ENCODE measurements around the gene KAT6B. TPM values are rescaled to one million over a fixed set of nuclear protein-coding genes. Genes with fewer than 3 reads are reported as not detected.
A peak's percentile ranks its signal among the peaks of the same experiment; 100 is the strongest.
"Not testable (repeated sequence)": the region's sequence is repeated elsewhere in the genome, so short reads cannot be mapped to it uniquely, and the experiment has no call there.

KAT6B gene
- 304 TPM for total RNA-seq

DNA sequence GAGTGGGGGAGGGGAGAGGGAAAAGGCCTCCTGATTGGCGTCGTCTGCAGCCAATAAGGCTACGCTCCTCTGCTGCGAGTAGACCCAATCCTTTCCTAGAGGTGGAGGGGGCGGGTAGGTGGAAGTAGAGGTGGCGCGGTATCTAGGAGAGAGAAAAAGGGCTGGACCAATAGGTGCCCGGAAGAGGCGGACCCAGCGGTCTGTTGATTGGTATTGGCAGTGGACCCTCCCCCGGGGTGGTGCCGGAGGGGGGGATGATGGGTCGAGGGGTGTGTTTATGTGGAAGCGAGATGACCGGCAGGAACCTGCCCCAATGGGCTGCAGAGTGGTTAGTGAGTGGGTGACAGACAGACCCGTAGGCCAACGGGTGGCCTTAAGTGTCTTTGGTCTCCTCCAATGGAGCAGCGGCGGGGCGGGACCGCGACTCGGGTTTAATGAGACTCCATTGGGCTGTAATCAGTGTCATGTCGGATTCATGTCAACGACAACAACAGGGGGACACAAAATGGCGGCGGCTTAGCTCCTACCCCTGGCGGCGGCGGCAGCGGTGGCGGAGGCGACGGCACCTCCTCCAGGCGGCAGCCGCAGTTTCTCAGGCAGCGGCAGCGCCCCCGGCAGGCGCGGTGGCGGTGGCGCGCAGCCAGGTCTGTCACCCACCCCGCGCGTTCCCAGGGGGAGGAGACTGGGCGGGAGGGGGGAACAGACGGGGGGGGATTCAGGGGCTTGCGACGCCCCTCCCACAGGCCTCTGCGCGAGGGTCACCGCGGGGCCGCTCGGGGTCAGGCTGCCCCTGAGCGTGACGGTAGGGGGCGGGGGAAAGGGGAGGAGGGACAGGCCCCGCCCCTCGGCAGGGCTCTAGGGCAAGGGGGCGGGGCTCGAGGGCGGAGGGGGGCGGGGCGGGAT is at the start of gene KAT6B:
Gene KAT6B (plus strand): TSS at position 459 of the 903 bp plus-strand sequence. CDS start 16,258 bp downstream, outside the sequence.
- DNase-seq, result peak; percentile 100

DNA sequence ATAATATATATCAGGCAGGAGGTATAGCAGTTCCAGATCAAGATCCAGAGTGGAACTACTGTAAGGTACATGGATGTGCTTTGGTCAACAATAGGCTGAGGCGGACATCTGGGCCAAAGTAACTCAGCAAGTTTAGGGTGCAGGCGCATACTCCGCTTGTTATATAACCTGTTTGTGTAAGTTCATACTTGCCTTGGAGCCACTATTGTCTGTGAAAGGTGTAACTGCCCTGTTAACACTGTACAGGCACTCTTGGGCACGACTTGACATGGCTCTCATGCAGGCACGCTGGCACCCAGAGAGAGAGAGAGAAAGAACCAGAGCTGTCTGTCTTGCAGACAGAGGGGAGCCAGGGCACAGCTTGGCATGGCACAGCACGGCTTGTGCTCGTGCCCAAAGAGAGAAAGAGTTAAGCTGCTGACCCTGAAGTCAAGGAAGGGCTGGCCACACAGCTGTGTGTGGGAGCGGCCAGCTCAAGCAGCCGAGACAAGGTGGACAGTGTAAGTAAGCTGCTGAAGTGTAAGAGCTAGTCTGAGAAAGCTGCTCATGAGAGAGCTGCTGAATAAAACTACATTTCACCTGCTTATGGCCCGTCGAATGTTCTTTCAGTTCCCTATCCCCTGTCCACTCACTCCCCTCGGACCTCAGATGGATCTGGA is 47.8 kb upstream of the KAT6B start:
- DNase-seq, result no peak

DNA sequence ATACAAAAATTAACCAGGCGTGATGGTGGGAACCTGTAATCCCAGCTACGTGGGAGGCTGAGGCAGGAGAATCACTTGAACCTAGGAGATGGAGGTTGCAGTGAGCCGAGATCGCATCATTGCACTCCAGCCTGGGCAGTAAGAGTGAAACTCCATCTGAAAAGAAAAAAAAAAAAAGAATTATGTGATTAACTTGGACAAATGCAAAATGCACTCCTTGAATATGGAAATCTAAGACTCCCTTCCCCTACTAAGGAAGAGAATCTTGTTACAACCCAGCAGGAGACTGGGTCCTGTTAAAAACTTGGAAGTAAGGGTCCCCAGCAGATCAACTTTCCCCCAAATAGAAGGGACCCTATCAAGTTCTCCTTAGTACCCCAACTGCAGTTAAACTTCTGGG is 44.5 kb upstream of the KAT6B start:
- DNase-seq, result not testable (repeated sequence)

DNA sequence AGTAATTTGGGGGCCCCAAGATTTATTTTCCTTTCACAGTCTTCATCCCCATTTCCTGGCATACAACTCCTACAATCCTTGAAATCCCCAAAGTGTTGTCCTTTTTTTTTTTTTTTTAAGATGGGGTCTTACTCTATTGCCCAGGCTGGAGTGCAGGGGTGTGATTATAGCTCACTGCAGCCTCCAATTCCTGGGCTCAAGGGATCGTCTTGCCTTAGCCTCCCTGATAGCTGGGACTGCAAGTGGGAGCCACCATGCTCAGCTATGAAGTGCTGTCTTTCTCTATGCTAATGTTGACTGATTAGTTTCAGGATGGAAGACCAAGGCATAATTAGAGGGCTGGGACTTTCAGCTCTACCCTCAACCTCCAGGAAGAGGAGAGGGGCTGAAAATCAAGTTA is 41.9 kb upstream of the KAT6B start:
- no peak for DNase-seq

DNA sequence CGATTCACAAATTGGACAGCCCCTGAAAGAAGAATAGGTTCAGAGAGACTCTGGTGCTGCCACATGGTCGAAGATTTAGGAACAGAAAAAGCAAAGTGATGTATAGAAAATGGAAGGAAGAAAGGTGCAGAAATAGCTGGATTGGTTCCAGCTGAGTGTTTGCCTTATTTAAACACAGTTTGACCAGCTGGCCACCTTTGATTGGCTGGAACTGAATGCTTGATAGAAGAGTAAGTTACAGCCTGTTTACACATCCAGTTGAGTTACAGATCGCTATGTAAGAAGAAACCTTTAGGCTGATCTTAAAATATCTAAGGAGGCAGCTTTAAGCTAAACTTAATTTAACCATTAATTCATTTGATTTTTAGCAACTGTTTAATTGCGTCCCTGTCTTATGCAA is 40.3 kb upstream of the KAT6B start:
- DNase-seq, result no peak

DNA sequence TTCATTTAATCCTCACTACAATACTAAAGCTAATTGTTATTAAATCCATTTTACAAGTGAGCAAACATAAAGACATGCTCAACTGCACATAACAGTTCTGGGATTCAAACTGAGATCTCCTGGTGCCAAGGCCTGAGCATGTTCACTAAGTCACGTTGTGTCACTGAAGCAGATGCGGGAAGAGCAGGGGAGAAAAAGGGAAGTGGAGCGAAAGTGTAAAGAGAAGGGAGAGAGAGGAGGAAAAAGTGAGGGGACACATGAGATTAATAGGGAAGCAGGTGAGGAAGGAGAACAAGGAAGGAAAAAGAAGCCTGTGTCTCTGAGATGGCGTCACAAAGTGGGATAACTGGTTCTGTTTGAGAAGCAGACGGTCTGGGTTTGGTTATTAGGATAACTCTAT is 38.9 kb upstream of the KAT6B start:
- no peak for DNase-seq

DNA sequence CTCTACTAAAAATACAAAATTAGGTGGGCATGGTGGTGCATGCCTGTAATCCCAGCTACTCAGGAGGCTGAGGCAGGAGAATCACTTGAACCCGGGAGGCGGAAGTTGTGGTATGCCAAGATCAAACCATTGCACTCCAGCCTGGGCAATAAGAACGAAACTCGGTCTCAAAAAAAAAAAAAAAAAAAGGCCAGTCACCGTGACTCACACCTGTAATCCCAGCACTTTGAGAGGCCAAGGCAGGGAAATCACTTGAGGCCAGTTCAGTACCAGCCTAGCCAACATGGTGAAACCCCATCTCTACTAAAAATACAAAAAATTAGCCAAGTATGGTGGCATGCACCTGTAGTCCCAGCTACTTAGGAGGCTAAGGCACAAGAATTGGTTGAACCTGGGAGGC is 34.4 kb upstream of the KAT6B start:
- DNase-seq, result not testable (repeated sequence)

DNA sequence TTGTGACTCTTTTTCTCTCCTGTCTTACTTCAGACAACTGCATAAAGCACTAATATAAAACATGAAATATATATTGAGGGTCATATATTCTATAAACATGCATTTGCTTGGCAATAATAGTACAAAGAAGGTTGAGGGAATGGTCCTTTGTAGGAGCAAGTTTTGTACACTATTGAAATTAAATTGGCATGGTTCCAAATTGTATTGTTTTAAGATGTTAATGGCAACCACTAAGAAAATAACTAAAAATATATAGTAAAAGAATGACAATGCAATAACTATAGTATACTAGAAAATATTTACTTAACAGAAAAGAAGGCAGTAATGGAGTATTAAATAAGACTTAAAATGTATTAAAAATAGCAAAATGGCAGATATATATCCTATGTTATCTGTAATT is 33.7 kb upstream of the KAT6B start:
- DNase-seq, result no peak

DNA sequence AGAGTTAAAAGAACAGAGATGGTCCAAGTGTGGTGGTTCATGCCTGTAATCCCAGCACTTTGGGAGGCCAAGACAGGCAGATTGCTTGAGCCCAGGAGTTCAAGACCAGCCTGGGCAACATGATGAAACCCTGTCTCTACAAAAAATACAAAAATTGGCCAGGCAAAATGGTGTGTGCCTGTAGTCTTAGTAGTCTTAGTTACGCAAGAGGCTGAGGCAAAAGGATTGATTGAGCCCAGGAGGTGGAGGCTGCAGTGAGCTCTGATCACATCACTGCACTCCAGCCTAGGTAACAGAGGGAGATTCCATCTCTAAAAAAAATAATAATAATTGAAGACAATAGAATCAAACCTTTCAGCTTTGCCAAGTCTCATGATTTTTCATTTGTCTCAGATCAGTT is 33.2 kb upstream of the KAT6B start:
- not testable (repeated sequence) for DNase-seq

DNA sequence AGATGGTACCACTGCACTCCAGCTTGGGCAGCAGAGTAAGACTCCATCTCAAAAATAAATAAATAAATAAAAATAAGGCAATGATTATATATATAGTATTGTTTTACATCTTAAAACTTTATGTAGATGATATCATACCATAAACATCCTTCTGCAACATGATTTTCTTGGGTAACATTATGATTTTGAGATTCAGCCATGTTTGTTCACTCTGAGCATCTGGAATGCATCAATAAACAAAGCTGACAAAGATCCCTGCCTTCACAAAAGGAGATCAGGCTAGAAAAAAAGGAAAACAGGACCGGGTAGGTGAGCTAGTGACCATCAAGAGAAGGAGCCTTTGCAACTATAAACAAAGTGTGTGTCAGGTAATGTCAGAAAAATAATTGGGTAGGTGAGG is 31.9 kb upstream of the KAT6B start:
- DNase-seq, result no peak

DNA sequence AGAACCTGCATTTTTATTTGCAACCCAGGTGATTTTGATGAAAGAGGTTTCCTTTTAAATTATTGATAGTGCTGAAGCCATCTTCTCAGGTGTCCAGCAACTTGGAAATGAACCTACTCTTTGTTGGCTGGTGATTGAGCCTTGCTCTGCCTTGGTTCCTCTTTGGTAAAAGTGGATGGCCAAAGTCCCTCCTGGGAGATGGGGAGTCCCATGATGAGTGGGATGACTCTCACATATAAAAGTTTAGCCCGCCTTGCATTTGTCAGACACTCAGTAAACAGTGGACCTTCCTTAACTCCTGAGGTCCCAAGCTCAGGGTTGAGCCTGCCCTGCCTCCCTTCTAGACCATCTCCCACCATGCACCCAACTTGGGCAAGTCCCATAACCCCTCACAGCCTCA is 28.9 kb upstream of the KAT6B start:
- DNase-seq, result no peak

DNA sequence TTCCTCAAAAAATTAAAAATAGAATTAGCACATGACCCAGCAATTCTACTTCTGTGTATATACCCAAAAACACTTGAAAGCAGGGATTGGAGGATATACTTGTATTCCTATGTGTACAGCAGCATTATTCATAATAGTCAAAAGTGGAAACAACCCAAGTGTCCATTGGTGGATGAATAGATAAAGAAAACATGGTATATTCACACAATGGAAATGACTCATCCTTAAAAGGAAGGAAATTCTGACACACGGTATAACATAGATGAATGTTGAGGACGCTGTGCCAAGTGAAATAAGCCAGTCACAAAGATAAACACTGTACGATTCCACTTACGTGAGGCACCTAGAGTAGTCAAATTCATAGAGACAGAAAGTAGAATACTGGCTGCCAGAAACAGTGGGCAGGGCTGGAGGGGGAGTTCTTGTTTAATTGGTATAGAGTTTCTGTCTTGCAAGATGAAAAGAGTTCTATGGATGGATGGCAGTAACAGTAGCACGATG is 26.6 kb upstream of the KAT6B start:
- no peak for DNase-seq

DNA sequence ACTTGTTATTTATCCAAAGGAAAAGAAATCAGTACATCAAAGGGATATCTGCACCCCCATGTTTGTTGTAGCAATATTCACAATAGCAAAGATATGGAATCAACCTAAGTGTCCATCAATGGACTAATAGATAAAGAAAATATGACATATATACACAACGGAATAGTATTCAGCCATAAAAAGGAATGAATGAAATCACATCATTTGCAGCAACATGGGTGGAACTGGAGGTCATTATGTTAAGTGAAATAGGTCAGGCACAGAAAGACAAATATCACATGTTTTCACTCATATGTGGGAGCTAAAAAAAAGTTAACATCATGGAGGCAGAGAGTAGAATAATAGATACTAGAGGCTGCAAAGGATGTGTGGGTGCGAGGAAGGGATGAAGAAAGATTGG is 25.0 kb upstream of the KAT6B start:
- no peak for DNase-seq

DNA sequence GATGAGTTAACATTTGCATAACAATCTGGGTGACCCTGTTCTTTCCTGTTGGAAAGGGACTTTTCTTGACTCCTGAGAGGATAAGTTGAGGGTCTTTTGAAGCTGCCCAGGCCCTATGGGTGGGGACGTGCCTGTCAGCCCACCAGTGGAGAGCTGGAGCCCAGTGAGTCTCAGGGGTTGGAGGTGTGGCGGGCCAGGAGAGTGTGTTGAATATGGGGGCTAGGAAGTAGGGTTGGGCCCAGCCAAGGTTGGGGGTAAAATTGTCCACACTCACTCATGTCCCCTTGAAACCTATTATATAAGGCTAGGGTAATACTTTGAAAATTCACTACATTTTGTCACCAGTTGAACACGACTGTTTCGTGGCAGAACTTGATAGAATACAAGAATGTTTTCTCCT is 17.9 kb upstream of the KAT6B start:
- DNase-seq, result no peak

DNA sequence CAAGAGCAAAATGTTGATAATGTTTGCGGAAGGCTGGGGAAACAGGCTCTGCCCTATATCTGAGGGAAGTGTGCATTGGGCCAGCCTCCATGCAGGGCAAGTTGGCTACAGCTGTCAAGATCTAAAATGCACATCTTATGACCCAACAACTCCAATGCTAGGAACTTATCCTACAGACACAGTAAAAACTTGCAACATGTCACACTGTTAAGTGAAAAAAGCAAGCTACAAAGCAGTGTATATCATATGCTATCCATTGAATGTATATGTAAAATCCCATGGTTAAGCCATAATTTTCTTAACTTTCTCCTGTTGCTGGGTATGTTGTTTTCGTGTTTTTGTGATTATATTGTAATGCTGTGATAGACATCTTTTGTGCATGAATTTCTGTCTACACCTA is 16.3 kb upstream of the KAT6B start:
- no peak for DNase-seq

DNA sequence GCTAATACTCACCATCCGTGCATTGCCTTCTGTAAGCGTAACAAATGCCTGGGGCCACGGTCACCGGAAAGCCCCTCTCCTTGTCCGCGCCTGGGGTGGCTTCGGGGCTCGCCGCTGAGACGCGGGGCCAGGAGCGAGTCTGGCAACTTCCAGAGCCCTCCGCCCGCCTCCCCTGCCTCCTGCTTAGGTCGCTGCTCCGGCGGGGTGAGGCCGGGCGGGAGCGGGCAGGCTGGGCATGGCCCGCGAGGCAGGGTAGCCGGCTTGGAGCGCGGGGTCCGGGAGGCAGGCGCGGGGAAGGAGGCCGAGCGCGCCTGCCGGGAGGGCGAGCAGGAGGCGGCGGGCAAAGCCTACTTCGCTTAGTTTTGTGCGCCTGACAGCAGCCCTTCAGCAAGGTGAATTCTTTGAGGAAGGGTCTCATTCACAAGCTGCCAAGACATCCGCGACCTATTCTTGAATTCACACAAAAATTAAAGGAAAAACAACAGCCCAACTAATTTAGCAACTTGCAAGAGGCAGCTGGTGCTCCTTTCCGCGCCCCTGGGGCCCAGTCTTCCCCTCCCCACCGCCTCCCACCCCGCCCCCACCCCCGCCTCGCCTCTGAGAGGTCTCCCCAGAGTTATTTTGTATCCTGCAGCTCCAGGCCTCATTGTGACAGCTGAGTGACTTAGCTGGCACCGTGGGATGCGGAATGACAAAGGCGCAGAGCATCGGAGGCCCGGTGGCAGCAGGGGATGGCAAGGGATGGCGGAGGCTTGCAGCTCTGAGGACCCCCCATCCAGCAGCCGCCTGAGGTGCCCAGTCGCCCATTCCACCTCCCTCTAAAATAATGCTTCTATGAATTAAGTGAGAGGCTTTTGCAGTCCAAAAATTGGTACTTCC is 12.8 kb upstream of the KAT6B start:
- DNase-seq, result no peak

DNA sequence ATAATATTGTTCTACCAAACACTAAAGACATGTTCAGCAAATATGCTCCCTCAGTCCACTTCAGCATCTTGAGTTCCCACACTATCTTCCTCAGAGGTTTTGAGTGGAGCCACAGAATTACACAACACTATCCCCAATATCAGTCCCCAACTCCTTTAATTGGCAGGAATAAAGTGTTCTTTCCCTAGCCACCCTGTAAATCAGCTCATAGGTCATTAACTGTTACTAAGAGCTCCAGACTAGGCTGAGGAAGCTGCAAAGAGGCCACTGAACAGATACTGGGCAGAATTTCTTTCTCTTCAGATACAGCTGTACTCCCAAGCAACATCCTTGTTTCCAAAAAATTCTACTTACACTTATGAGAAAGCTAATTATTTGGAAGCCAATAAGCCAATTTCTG is 11.6 kb upstream of the KAT6B start:
- no peak for DNase-seq

DNA sequence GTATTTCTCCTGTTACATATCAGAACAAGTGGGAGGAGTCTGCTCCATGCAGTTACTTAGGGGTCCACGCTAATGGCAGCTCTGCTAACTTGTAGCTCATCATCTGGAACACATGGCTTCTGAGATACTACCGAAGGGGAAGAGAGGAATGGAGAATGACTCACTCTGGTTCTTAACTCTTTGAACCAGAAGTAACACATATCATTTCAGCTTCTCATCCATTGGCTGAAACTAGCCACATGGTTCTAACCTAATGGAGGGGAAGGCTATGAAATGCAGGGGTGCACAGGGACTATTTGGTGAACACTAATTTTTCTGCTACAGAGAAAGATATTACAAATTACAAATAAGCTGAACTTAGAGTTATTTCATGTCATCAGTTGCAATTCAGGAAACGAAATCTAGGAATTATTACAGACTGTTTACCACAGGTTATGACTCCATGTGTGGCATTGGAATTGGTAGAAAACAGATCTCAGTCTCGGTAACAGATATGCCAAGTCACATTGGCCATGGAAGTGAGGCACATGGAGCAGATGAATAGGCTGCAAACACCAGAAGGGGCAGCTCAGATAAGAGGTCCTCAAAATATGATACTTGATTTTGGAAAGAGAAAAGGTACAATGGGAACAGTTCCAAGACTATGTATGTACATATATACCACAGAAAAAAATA is 9.4 kb upstream of the KAT6B start:
- DNase-seq, result no peak

DNA sequence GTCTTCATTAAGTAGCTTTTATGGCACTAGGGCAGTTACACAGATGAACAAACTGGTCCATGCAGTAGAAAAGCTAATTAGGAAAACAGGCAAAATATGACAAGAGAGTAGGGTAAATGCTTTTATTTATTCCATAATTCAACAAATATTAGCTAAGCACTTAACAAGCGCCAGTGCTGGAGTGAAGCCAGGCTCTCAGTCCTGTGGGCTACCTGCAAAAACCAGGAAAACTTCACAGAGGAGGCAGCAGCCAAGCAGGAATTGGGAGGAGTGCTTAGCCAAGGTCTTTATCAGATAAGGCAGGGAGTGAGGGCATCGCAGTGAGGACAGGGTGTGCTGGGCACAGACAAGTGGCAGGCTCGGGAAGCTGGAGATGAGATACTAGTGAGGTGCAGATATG is 4.9 kb upstream of the KAT6B start:
- DNase-seq, result no peak

DNA sequence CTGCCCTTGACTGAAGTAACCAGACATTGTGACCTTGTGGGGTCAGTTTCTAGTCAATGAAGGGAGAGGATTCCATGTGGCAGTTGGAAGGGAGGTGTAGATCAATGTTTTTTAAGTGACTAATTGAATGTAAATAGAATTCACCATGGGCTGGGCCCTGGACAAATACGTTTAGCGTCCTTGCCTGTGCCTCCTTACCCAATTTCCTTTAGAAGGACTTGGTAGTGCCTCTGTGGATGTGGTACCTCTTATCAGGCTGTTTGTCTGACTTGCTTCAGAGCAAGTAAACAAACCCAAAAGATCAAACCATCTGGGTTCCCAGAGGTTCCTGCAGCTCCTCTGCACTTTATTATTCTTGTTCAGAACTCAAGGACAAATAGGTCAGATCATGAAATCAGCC is 4.3 kb upstream of the KAT6B start:
- DNase-seq, result no peak

DNA sequence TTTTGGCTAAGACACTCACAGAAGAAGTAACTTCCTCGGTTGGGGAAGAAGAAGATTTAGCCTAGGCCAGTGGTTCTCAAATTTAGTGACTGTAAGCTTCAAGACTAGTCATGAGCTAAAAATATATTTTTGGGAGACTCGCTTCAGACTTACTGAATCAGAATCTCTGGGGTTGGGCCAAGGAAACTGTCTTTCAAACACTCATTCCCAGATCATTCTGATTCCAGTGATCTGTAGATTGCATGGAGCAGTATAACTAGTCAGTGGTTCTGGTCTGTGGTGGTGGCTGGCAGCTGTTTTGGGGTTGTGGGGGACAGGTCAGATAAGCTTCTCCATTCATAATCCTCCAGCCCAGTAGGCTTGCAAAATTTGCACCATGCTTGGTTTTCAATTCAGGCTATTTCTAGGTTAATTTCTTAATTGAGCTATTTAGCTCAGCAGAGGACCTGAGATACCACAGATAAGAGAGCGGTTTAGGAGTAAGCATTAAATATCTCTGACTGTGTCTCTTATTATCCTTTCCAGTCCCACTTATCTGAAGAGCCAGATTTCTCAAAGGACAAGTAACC is 3.8 kb upstream of the KAT6B start:
- DNase-seq, result no peak

DNA sequence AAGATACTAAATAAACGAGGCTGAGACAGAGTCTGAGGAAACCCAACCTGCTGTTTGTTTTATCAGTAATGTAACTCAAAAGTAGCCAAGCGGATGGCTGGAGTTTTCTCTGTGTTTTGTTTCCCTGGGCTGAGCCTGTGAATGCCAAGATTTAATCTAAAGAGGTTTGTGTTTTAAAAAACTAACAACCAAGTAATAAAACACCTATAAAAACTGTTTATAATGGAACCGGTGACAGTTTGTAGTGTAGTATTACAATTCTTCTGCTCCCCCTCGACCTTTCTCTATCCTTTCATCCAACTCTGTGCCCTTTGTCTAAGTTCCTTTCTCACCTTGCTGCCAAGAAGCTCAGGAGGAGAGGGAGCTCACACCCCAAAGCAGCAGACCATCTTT is 2.6 kb upstream of the KAT6B start:
- no peak for DNase-seq

Data from occipital lobe (tissue), 2 donors.